Loucy (cell line): ENCODE data around the gene ARNT2.

Experiments used
- H2AFZ ChIP-seq: fragments of 200-600 bp; sonication (generic); 2 replicates; pipeline ENCODE4 v1.6.0; 2016; ENCODE audit warnings: antibody characterized with exemption, mild to moderate bottlenecking, low read length, moderate library complexity
- H3F3A ChIP-seq: fragments of 200-600 bp; 2 replicates; pipeline ENCODE4 v1.6.0; 2016; ENCODE audit warnings: antibody characterized with exemption, low read depth, mild to moderate bottlenecking
- H3K27me3 ChIP-seq: fragments of 200-600 bp; sonication (generic); 2 replicates; pipeline ENCODE4 v1.6.1; 2014; ENCODE audit warnings: low read length, mild to moderate bottlenecking; ENCODE audit not compliant: insufficient read depth, poor library complexity, severe bottlenecking
- H3K36me3 ChIP-seq: fragments of 200-600 bp; sonication (generic); 2 replicates; pipeline ENCODE4 v1.6.1; 2016; ENCODE audit warnings: low read length; ENCODE audit not compliant: insufficient read depth
- H3K4me1 ChIP-seq: fragments of 200-600 bp; sonication (generic); 2 replicates; pipeline ENCODE4 v1.5.1; 2014; ENCODE audit warnings: low read length, mild to moderate bottlenecking; ENCODE audit not compliant: insufficient read depth, poor library complexity, severe bottlenecking
- H3K4me2 ChIP-seq: fragments of 200-600 bp; sonication (generic); 2 replicates; pipeline ENCODE4 v1.6.0; 2014; ENCODE audit warnings: antibody characterized with exemption, low read length, low read depth, mild to moderate bottlenecking; ENCODE audit not compliant: poor library complexity, severe bottlenecking
- H3K4me3 ChIP-seq: fragments of 200-600 bp; sonication (generic); 2 replicates; pipeline ENCODE4 v1.5.1; 2014; ENCODE audit warnings: low read length, mild to moderate bottlenecking, mixed read lengths; ENCODE audit not compliant: poor library complexity, severe bottlenecking
- H3K79me2 ChIP-seq: fragments of 200-600 bp; sonication (generic); 2 replicates; pipeline ENCODE4 v1.6.1; 2014; ENCODE audit warnings: low read length; ENCODE audit not compliant: insufficient read depth
- H3K9ac ChIP-seq: fragments of 200-600 bp; sonication (generic); 2 replicates; pipeline ENCODE4 v1.6.0; 2014; ENCODE audit warnings: mild to moderate bottlenecking, low read depth, low read length, moderate library complexity; ENCODE audit not compliant: poor library complexity, severe bottlenecking
- H3K9me2 ChIP-seq: fragments of 200-600 bp; sonication (generic); replicated peaks from 2 replicates; pipeline ENCODE4 v1.6.1; 2016; ENCODE audit warnings: low read depth, low read length, mixed read lengths
- H3K9me3 ChIP-seq: fragments of 200-600 bp; sonication (generic); 2 replicates; pipeline ENCODE4 v1.6.1; 2014; ENCODE audit warnings: mild to moderate bottlenecking, antibody characterized with exemption, low read length, low read depth; ENCODE audit not compliant: insufficient read depth
- H4K20me1 ChIP-seq: fragments of 200-600 bp; sonication (generic); 2 replicates; pipeline ENCODE4 v1.6.0; 2014; ENCODE audit warnings: antibody characterized with exemption, low read length, mild to moderate bottlenecking; ENCODE audit not compliant: insufficient read depth, poor library complexity, severe bottlenecking
- EZH2phosphoT487 ChIP-seq: fragments of 200-600 bp; IDR thresholded peaks from 2 replicates; pipeline ENCODE4 v1.6.1; 2018; ENCODE audit warnings: antibody characterized with exemption, mild to moderate bottlenecking, moderate library complexity, borderline replicate concordance
- TF ChIP-seq, protein P1 (sequence below): fragments of 200-600 bp; sonication (generic); conservative IDR thresholded peaks from 2 replicates; pipeline ENCODE4 v1.5.1; 2014; ENCODE audit warnings: mild to moderate bottlenecking, antibody characterized with exemption, low read length

Gene ARNT2

DNA sequence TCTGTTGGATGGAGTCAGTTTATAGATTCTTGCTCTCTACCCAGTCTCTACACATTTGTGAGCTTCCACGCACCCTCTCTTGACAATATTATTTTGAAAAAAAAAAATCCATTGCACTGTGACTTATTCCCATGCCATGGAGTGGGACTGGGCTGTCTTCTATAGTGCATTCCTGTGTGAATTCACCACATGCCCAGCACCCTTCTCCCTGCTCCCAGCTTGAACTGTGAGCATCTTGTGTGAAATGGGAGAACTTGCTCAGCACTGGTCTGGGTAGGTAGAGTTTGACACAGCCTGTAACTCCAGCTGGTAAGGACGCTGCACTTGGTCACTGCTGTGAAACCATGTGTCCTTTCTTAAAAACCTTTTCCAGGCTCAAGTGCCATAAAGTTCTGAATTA, 91.9 kb downstream of the ARNT2 start:
- no peak overlapping the region for H3K4me3 ChIP-seq
- no peaks in the 10 kb centered on the region for H3K79me2 ChIP-seq
- TF ChIP-seq EZH2phosphoT487: no peak
- TF ChIP-seq, protein P1, sequence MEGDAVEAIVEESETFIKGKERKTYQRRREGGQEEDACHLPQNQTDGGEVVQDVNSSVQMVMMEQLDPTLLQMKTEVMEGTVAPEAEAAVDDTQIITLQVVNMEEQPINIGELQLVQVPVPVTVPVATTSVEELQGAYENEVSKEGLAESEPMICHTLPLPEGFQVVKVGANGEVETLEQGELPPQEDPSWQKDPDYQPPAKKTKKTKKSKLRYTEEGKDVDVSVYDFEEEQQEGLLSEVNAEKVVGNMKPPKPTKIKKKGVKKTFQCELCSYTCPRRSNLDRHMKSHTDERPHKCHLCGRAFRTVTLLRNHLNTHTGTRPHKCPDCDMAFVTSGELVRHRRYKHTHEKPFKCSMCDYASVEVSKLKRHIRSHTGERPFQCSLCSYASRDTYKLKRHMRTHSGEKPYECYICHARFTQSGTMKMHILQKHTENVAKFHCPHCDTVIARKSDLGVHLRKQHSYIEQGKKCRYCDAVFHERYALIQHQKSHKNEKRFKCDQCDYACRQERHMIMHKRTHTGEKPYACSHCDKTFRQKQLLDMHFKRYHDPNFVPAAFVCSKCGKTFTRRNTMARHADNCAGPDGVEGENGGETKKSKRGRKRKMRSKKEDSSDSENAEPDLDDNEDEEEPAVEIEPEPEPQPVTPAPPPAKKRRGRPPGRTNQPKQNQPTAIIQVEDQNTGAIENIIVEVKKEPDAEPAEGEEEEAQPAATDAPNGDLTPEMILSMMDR: no peak
- H3K4me1 ChIP-seq: no peaks in the 10 kb centered on the region
- no peak overlapping the region for H3K9ac ChIP-seq
- H3K9me3 ChIP-seq: no peaks in the 10 kb centered on the region
- H2AFZ ChIP-seq: no peak overlapping the region
- no peaks in the 10 kb centered on the region for H3K36me3 ChIP-seq
- H4K20me1 ChIP-seq: no peaks in the 10 kb centered on the region
- H3K4me2 ChIP-seq: no peak overlapping the region
- no peaks in the 10 kb centered on the region for H3K9me2 ChIP-seq
- no peaks in the 10 kb centered on the region for H3K27me3 ChIP-seq
- H3F3A ChIP-seq: no peaks in the 10 kb centered on the region

DNA sequence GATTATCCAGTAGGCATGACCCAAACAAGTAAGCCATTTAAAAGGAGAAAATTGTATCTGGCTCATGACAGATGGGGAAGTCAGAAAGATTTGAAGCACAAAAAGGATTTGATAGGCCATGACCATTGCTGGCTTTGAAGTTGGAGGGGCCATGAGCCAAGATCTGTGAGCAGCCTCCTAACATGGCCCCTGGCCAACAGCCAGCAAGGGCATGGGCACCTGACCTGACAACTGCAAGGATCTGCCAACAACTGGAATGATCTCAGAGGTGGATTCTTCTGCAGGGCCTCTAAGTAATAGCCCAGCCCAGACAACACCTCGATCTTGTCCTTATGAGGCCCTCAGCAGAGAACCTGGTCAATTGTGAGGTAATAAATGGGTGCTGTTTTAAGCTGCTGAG, 93.0 kb downstream of the ARNT2 start:
- no peaks in the 10 kb centered on the region for H3K9me2 ChIP-seq
- H3K27me3 ChIP-seq: no peaks in the 10 kb centered on the region
- no peaks in the 10 kb centered on the region for H3F3A ChIP-seq
- H4K20me1 ChIP-seq: no peaks in the 10 kb centered on the region
- H3K79me2 ChIP-seq: no peaks in the 10 kb centered on the region
- no peaks in the 10 kb centered on the region for H3K36me3 ChIP-seq
- H3K4me3 ChIP-seq: no peak overlapping the region
- H3K4me1 ChIP-seq: no peaks in the 10 kb centered on the region
- TF ChIP-seq, protein P1: no peak
- no peak for TF ChIP-seq EZH2phosphoT487
- no peak overlapping the region for H3K4me2 ChIP-seq
- no peak overlapping the region for H3K9ac ChIP-seq
- H3K9me3 ChIP-seq: no peaks in the 10 kb centered on the region
- no peak overlapping the region for H2AFZ ChIP-seq

DNA sequence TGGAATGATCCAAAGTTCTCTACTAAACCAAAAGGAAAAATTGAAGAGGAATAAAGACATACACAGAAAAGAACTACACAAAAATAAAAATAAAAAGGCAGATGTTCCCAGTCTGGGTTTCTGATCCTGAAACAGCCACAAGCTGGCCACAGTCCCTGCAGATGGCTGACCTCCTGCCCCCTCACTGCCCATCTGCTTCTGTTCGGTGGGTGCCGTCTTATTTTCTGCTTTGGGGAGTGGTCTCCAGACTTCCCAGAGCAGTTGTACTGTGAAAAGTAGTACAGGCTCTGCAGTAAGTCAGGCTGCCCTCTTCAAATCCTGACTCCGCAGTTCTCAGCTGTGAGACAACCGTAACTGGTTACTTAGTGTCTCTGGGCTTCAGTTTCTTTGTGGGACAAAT, 94.5 kb downstream of the ARNT2 start:
- H3K36me3 ChIP-seq: no peaks in the 10 kb centered on the region
- H2AFZ ChIP-seq: no peak overlapping the region
- no peaks in the 10 kb centered on the region for H3F3A ChIP-seq
- no peaks in the 10 kb centered on the region for H4K20me1 ChIP-seq
- no peak overlapping the region for H3K4me2 ChIP-seq
- no peak overlapping the region for H3K9ac ChIP-seq
- H3K9me2 ChIP-seq: no peaks in the 10 kb centered on the region
- H3K79me2 ChIP-seq: no peaks in the 10 kb centered on the region
- no peak overlapping the region for H3K4me3 ChIP-seq
- TF ChIP-seq, protein P1: no peak
- TF ChIP-seq EZH2phosphoT487: no peak
- H3K4me1 ChIP-seq: no peaks in the 10 kb centered on the region
- H3K27me3 ChIP-seq: no peaks in the 10 kb centered on the region
- H3K9me3 ChIP-seq: no peaks in the 10 kb centered on the region
